Endothelial cell of umbilical vein (primary cell): ENCODE data around the gene ARHGAP10. TPM values are rescaled to one million over a fixed set of nuclear protein-coding genes. Genes with fewer than 3 reads are reported as not detected.

ENCODE experiments used
- BruUV-seq: library from RNA; stranded (reverse); fragments of 400-500 nt; replicated peaks from 2 replicates; lab custom pipeline; 2021; lab: Mats Ljungman, UMichigan
- CTCF ChIA-PET: fragments of 300-600, 350-600 bp; sonication (Branson Sonifier 250); formaldehyde crosslinking; loops from one replicate; lab custom pipeline; 2021; ENCODE audit warnings: antibody characterized with exemption, inconsistent platforms; lab: Charles Lee
- POLR2A ChIA-PET: fragments of 300-600, 350-600 bp; sonication (Branson Sonifier 250); formaldehyde crosslinking; loops from one replicate; lab custom pipeline; 2021; ENCODE audit warnings: antibody characterized with exemption, inconsistent platforms; lab: Charles Lee
- DNase-seq: peaks from one replicate; pipeline ENCODE4 v3.0.0-alpha.2; 2011; ENCODE audit warnings: low read depth, low spot score
- FAIRE-seq: peaks from 2 replicates; lab custom pipeline; 2011; peaks lifted over from hg19 to GRCh38; lab: Jason Lieb, UNC
- H2AFZ ChIP-seq: 2 replicates; pipeline ENCODE4 v1.6.0; 2012; ENCODE audit warnings: low read depth, low read length, control low read depth, inconsistent platforms
- H3K27ac ChIP-seq: 2 replicates; pipeline ENCODE4 v1.5.1; 2011; ENCODE audit warnings: low read depth, mild to moderate bottlenecking, control low read depth, low read length, moderate library complexity; ENCODE audit not compliant: insufficient read depth
- H3K27me3 ChIP-seq, 2 experiments: 2 replicates each; pipeline versions ENCODE4 v1.6.0 to v1.6.1; 2011; ENCODE audit warnings: low read length in 2 of 2, mixed read lengths in 1 of 2; ENCODE audit not compliant: control insufficient read depth in 2 of 2, insufficient read depth in 2 of 2
- H3K36me3 ChIP-seq, 2 experiments: 2 replicates in 1 of 2; 3 replicates in 1 of 2; pipeline ENCODE4 v1.5.1; 2011; ENCODE audit warnings: low read length in 2 of 2, mild to moderate bottlenecking in 1 of 2, moderate library complexity in 1 of 2; ENCODE audit not compliant: control insufficient read depth in 2 of 2, insufficient read depth in 2 of 2; ENCODE audit errors: extremely low read depth in 1 of 2
- H3K4me1 ChIP-seq: 3 replicates; pipeline ENCODE4 v1.5.1; 2011; ENCODE audit warnings: mild to moderate bottlenecking, low read length; ENCODE audit not compliant: control insufficient read depth, insufficient read depth; ENCODE audit errors: extremely low read depth
- H3K4me2 ChIP-seq: 2 replicates; pipeline ENCODE4 v1.6.1; 2011; ENCODE audit warnings: low read length, control low read depth, mixed read lengths; ENCODE audit not compliant: insufficient read depth
- H3K4me3 ChIP-seq, 3 experiments: fragments of 200-600 bp in 1 of 3; sonication (generic), shearing (Covaris generic) in 1 of 3; replicated peaks in 1 of 3; 2 replicates each; pipeline ENCODE4 v1.5.1; 2011 to 2016; ENCODE audit warnings: control low read depth in 3 of 3, low read length in 3 of 3, mild to moderate bottlenecking in 2 of 3, inconsistent platforms in 1 of 3, low read depth in 1 of 3, moderate library complexity in 1 of 3; ENCODE audit not compliant: insufficient read depth in 1 of 3
- H3K79me2 ChIP-seq: 2 replicates; pipeline ENCODE4 v1.6.0; 2012; ENCODE audit warnings: low read length, inconsistent platforms; ENCODE audit not compliant: control insufficient read depth, insufficient read depth
- H3K9ac ChIP-seq: replicated peaks from 2 replicates; pipeline ENCODE3; 2011; ENCODE audit warnings: low read length, control low read depth; ENCODE audit not compliant: insufficient read depth; ENCODE audit errors: extremely low read depth
- H3K9me1 ChIP-seq: replicated peaks from 3 replicates; pipeline ENCODE4 v1.6.0; 2011; ENCODE audit warnings: mild to moderate bottlenecking, low read length; ENCODE audit not compliant: control insufficient read depth, insufficient read depth; ENCODE audit errors: extremely low read depth
- H3K9me3 ChIP-seq: replicated peaks from 2 replicates; pipeline ENCODE4 v1.5.1; 2012; ENCODE audit warnings: low read length, inconsistent platforms; ENCODE audit not compliant: control insufficient read depth, insufficient read depth
- H4K20me1 ChIP-seq: replicated peaks from 2 replicates; pipeline ENCODE3; 2011; ENCODE audit warnings: mild to moderate bottlenecking, low read length; ENCODE audit not compliant: control insufficient read depth, insufficient read depth; ENCODE audit errors: extremely low read depth
- CTCF ChIP-seq, 2 donors: IDR thresholded peaks; 1 replicate in 1 of 2; 2 replicates in 1 of 2; pipeline ENCODE4 v1.5.1; 2011; ENCODE audit warnings: low read length in 2 of 2, mild to moderate bottlenecking in 2 of 2, moderate library complexity in 2 of 2, control low read depth in 1 of 2, inconsistent platforms in 1 of 2, low read depth in 1 of 2; ENCODE audit not compliant: insufficient read depth in 1 of 2; ENCODE audit errors: extremely low read depth in 1 of 2
- EZH2 ChIP-seq: IDR thresholded peaks from 2 replicates; pipeline ENCODE4 v1.6.1; 2012; ENCODE audit warnings: borderline replicate concordance, low read depth, mild to moderate bottlenecking, moderate library complexity, low read length, inconsistent platforms; ENCODE audit not compliant: severe bottlenecking
- FOS ChIP-seq: IDR thresholded peaks from 2 replicates; pipeline ENCODE4 v1.6.1; 2011; ENCODE audit warnings: mild to moderate bottlenecking, low read length, moderate library complexity, borderline replicate concordance; ENCODE audit not compliant: insufficient read depth
- GATA2 ChIP-seq: IDR thresholded peaks from 2 replicates; pipeline ENCODE4 v1.7.0; 2011; ENCODE audit warnings: low read depth, mild to moderate bottlenecking, moderate library complexity, mixed read lengths, low read length; ENCODE audit not compliant: insufficient read length, insufficient read depth
- JUN ChIP-seq: IDR thresholded peaks from 2 replicates; pipeline ENCODE4 v1.6.1; 2011; ENCODE audit warnings: borderline replicate concordance, low read depth; ENCODE audit not compliant: insufficient read length, insufficient read depth
- MAX ChIP-seq: IDR thresholded peaks from 2 replicates; pipeline ENCODE4 v1.6.1; 2011; ENCODE audit not compliant: insufficient read depth, insufficient read length
- MYC ChIP-seq: IDR thresholded peaks from one replicate; pipeline ENCODE4 v1.6.1; 2011; ENCODE audit warnings: mild to moderate bottlenecking, low read depth, low read length
- POLR2A ChIP-seq: IDR thresholded peaks from 2 replicates; pipeline ENCODE4 v1.6.1; 2012; ENCODE audit warnings: low read depth, mild to moderate bottlenecking, control low read depth, low read length
- POLR2AphosphoS5 ChIP-seq: IDR thresholded peaks from 2 replicates; pipeline ENCODE4 v1.6.1; 2012; ENCODE audit warnings: low read depth, mild to moderate bottlenecking, control low read depth, low read length, moderate library complexity; ENCODE audit not compliant: insufficient read depth
- dilution Hi-C: fragments of 300-500 bp; cut with MboI; formaldehyde crosslinking; loops from one replicate; pipeline ENCODE4 v1.15.0; 2019; ENCODE audit warnings: low sequenced_read_pairs; ENCODE audit not compliant: extremely low pct_ligation_motif_present
- intact Hi-C: fragments of 100-400 bp; cut with micrococcal nuclease; formaldehyde crosslinking; loops from one replicate; pipeline ENCODE4 v1.10.0; 2022
- polyA plus RNA-seq, 4 experiments: library from polyadenylated mRNA; depleted of rRNA in 3 of 4; stranded (reverse) in 3 of 4; unstranded in 1 of 4; fragments of >200 nt; gene quantifications; 2 replicates each; pipeline versions ENCODE4 v1.2.1 to v1.2.3, GENCODE V29; 2011 to 2012; ENCODE audit warnings: missing spikeins in 1 of 4
- total RNA-seq: library from RNA; stranded (reverse); gene quantifications from 2 replicates; pipeline ENCODE4 v1.2.3, GENCODE V29; 2021

Gene ARHGAP10
- total and polyA plus RNA-seq, 2 donors (not counting 3 experiments of a cell fraction or from before 2014, with no cell fraction given): 20.4 to 36.7 TPM

DNA sequence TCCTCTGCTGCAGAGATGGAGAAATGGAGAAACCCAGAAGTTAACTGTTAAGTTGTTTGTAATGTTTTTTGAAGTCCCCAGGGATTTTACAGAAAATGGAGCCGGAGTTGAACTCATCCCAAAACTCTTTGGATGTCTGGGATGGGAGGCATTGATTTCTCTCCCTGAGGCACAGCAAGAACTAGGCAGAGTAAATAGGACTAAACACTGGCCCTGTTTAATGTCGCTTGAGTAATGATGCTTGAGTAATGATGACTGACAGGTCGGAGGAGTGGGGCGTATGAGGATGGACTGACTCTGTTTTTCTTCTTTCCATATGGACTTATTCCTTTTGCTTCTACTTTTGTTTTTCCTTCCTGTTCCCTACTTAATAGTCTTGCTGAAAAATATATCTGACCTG is 69.9 kb downstream of the ARHGAP10 start:
- intact Hi-C loops (no loop called here), dilution Hi-C loops (no loop called here)
- no peaks in the 10 kb centered on the region for H3K9me1 ChIP-seq
- no TSS peak for BruUV-seq
- ChIA-PET CTCF (interaction anchor here (1.5 kb wide), 1 partner anchor 22 kb away, joined by 3 read pairs; no protein-coding TSS in a partner anchor), POLR2A (no interaction called here)
- no peaks in the 10 kb centered on the region for H3K36me3 ChIP-seq
- peaks cover 2% of the 10 kb centered on the region for H4K20me1 ChIP-seq
- H3K4me2 ChIP-seq: no peak overlapping the region
- FAIRE-seq (no peak), DNase-seq (no peak)
- TF ChIP-seq POLR2AphosphoS5: no peak
- TF ChIP-seq EZH2: no peak
- TF ChIP-seq GATA2: no peak
- no peak for TF ChIP-seq MYC
- TF ChIP-seq JUN: no peak
- no peak for TF ChIP-seq CTCF (IDR thresholded peaks at IDR 0.05; ENCODE audit: extremely low read depth in 1 of 2, insufficient read depth in 1 of 2, low read depth in 1 of 2, low read length in 2 of 2)
- no peak for TF ChIP-seq FOS
- no peak for TF ChIP-seq POLR2A
- no peak for TF ChIP-seq MAX
- H3K9me3 ChIP-seq: no peaks in the 10 kb centered on the region
- no peaks in the 10 kb centered on the region for H3K4me1 ChIP-seq
- no peak overlapping the region for H2AFZ ChIP-seq
- H3K27ac ChIP-seq: no peak overlapping the region
- no peak overlapping the region for H3K4me3 ChIP-seq
- peaks cover 34% of the 10 kb centered on the region for H3K79me2 ChIP-seq
- H3K9ac ChIP-seq: no peak overlapping the region
- H3K27me3 ChIP-seq: no peaks in the 10 kb centered on the region
